Astrocyte of the spinal cord (primary cell): ENCODE data around the gene MAN2B1.
A peak's percentile ranks its signal among the peaks of the same experiment; 100 is the strongest.

Experiments
- DNase-seq: peaks from one replicate; pipeline ENCODE4 v3.0.0; 2011; ENCODE audit warnings: low read depth, low spot score
- H3K4me3 ChIP-seq: 2 replicates; pipeline ENCODE4 v1.5.1; 2011; ENCODE audit warnings: low read depth, mild to moderate bottlenecking, low read length, moderate library complexity
- CTCF ChIP-seq: IDR thresholded peaks from 2 replicates; pipeline ENCODE4 v1.5.1; 2012; ENCODE audit warnings: low read depth, mild to moderate bottlenecking, low read length, inconsistent platforms
- in situ Hi-C: cut with HindIII; loops from 2 replicates; pipeline ENCODE4 v1.10.0; 2017; ENCODE audit warnings: low sequenced_read_pairs

The MAN2B1 gene

DNA sequence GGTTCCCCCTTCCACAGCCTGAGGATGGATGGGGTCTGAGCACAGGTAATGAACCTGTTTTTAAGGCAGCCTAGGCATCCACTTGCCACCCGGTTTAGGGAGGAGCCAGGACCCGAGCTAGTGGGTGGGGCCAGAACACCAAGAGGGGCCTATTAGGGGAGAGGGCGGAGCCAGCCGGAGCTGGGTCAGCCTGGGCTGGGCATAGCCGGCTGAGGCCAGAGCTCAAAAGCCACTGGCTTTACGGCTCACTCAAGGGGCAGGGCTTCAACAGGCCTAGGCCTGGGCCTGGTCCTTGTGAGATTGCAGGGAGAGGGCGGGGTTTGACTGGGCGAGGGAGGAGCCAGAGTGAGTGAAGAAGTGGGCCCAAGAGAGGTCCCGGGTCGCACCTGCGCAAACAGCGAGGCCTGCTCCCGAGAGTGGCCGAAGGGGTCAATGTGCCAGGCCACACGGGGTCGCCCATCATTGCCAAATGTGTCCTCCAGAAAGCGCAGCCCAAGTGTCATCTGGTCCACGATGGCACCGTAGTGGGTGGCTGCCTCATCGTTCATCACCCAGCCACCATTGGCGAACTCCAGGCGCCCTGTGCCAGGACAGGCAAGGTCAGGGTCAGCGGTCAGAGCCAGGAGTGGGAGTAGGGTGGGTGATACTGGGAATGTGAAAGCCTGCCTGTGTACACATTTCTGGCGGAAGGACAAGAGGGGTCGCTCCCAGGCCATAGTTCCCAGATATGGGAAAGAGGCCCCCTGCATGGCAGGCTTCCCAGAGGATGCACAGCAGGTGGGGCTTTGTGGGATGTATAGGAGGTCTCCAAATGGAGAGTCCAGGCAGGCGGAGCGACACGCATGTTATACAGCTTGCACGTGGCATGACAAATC is 1.9 kb downstream of the MAN2B1 start:
- H3K4me3 ChIP-seq = no peak overlapping the region
- in situ Hi-C loops = no loop called here
- no peak for TF ChIP-seq CTCF
- no peak for DNase-seq

DNA sequence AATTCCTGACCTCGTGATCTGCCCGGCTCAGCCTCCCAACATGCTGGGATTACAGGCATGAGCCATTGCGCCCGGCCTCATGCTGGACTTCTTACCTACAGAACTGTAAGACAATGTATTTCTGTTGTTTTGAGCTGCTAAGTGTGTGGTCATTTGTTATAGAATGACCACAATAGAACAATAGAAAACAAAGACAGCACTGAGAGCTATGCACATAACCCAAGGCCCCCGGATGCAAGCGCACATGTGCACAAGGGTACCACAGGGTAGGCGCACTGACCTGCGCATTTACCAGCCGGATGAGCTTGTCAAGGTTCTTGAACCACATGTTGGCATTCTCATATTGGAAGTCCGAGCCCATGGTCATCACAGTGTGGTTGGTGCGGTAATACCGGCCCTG is 5.6 kb downstream of the MAN2B1 start:
- DNase-seq = no peak
- H3K4me3 ChIP-seq = no peak overlapping the region
- no peak for TF ChIP-seq CTCF
- in situ Hi-C loops = no loop called here

DNA sequence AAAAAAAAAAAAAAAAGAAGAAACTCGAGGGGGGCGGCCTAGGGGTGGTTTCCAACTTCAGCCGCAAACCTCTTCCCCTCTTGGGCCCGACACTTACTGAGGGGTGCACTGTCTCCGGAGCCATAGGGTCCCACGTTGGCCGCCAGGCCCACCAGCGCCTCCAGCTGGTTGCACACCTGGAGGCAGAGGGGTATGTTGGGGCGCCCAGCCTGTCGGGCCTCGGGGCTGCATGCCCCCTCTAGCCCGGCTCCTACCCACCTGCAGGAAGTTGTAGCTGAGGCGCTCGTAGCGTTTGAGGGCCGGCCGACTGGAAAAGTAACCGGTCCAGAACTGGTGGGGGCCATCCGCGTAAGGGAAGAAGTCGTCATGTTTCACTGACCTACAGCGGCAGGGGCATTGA is 8.6 kb downstream of the MAN2B1 start:
- no peak overlapping the region for H3K4me3 ChIP-seq
- in situ Hi-C loops = no loop called here
- no peak for DNase-seq
- TF ChIP-seq CTCF = no peak

DNA sequence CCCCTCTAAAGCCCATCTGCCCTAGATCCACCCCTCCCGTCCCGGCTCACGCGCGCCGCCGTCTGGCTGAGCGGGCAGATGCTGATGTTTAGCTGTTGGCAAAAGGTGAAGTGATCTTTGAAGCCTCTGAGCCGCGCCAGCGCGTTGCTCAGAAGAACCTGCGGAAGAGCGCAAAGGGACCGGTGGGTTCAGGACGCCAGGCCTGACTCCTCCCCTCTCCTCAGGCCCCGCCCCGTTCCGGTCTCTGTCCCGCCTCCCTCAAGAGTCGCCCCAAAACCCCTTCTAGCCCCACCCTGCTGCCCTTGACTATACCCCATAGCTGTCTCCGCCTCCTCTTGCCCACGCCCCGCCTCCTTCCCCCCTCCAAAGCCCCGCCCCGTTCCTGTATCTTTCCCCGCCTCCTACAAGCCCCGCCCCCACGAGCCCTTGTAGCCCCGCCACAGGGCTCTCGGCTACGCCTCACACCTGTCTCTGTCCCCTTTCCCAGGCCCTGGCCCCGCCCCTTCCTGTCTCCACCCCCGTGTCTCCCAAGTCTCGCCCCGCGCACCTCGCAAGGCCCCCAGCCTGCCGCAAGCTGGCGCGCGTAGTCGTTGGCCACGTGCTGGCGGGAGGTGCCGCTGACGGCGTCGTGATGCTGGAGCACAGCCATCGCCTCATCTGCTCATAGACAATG is 9.5 kb downstream of the MAN2B1 start:
- peak; percentile 29 for TF ChIP-seq CTCF
- in situ Hi-C loops = no loop called here
- H3K4me3 ChIP-seq = no peak overlapping the region
- DNase-seq = no peak

DNA sequence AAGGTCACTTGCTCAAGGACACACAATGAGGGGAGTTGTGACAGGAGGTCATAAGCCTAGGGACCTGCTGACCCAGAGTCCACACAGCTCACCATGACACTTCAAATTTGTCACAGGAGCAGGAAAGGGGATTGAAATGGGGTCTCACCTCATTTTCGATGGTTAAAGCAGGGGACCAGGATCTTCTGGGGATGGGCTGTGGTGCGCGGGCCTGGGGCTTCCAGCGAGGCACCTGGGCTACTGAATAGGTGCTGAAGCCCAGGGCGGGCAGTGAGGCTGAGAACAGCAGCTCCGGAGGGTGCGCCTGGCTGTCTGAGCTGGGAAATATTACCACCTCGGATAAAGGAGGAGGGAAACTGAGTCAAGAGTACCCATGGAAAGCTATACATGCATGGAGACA is 11.0 kb downstream of the MAN2B1 start:
- H3K4me3 ChIP-seq = no peak overlapping the region
- in situ Hi-C loops = no loop called here
- DNase-seq = no peak
- TF ChIP-seq CTCF = no peak

DNA sequence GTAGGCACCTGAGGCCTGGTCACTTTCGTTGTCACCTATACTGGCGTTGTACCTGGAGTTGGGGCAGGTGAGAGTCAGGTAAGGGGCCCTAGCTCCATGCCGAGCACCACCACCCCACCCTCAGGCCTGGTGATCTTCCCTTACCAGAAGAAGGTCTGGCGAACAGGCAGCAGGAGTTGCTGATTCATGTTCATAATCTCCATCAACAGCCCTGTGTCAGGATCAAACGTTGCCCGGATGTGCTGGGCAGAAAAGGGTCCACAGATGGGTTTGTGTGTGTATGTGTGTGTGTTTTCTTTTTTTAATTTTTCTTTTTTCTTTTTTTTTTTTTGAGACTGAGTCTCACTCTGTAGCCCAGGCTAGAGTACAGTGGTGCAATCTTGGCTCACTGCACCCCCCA is 14.3 kb downstream of the MAN2B1 start:
- H3K4me3 ChIP-seq = no peak overlapping the region
- TF ChIP-seq CTCF = no peak
- in situ Hi-C loops = no loop called here
- DNase-seq = no peak
